ENCODE data around the gene SLC39A5.

Gene SLC39A5

DNA sequence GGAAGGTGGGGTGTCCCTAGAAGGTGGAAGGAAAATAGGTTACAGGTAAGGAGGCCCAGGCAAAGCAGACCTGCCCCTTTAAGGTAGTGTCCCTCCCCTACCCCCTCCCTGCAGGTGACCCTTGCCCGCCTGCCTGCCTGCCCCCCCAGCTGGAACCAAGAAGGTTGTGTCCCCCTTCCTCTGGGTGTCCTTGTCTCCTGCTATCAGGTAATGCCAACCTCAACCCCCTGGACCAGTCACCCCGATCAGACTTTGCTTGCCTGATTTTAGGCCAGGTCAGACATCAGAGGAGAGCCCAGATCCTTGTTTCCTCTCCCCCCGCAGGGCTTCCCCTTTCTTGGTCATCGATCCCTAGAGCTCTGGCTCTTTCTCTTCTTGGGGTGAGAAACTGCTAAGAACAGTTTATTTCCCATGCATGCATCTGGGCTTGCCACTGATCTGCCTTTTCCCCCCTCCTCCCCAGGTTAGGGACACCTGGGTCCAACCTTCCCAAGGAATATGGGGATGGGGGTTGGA, at the start of gene SLC39A5:
TSS of gene SLC39A5 (plus strand) at position 136 of the 516 bp plus-strand sequence. CDS start 1,224 bp downstream, outside the sequence.
- no peak for DNase-seq

- no peak for DNase-seq
Measured at GRCh38 chr12:56186957-56187356, 42.9 kb upstream of the SLC39A5 start.

DNA sequence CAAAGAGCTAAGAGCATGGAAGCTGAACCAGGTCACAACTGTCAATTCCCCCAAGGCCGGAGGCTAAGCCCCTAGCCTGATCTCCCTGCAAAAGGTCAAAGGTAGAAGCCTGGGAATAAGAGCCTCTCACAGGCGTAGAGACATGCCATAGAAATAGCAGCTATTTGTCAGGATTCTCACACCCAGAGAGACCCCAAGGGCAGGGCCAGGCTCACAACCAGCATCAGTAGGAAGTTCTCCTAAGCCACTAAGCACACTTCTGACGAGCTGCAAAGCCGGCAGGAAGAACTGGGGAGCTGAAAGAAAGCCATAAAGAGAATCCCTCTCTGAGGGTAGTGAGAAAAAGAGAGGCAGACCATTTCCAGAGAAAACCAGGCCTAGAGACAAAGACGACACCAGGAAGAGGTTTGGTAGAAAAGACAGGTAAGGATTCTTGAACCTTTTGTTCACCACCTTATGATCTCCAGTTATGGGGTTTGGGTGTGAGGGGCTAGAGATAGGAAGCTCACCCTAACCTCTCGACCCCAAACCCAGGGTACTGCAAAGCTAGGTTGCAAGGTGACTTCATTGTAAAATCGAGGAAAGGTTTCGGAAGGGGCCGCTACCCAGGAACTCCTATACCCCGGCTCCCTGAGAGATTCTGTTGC, 41.6 kb upstream of the SLC39A5 start:
- peak; percentile 29 for DNase-seq

GRCh38 chr12:56188778-56189098, 41.1 kb upstream of the SLC39A5 start:
- DNase-seq = no peak

DNA sequence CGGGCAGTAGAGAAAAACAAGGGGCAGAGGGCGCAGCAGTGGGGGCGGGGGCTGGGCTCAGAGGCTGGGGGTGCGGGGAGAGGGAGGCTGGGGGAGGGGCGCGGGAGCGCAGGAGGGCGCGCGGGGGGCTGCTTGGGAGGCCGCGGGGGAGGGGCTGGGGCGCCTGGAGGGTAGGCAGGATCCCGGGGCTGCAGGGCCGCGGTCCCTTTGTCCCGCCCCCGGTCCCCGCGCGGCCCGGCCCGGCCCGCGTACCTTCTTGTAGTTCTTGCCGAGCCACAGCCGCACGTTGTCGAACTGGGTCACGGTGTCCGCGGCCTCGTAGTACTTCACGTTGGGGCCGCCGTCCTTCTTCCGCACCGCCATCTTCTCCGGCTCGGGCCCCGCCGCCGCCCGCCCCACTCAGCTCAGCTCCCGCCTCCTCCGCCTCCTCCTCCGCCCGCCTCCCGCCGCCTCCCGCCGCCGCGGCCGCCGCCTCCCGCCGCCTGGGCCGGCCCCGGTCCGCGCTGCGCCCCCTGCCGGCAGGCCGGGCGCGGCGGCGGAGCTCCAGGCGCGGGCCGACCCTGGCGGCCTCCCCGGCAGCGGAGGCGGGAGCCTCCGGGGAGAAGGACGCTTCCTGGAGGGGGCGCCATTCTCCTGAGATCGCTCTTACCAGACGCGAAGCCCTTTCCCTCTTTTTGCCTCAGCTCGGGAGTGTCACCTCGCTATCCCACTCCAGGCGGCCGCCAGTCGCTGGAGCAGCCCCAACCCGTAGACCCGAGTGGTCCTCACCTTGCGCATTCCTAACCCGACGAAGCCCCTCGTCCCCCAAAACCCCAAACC, 40.5 kb upstream of the SLC39A5 start, which contains the start of gene SMARCC2:
TSS of gene SMARCC2 (minus strand) at position 385 of the 819 bp plus-strand sequence. CDS start at position 363, 22 bp downstream.
- DNase-seq = peak; percentile 90

DNA sequence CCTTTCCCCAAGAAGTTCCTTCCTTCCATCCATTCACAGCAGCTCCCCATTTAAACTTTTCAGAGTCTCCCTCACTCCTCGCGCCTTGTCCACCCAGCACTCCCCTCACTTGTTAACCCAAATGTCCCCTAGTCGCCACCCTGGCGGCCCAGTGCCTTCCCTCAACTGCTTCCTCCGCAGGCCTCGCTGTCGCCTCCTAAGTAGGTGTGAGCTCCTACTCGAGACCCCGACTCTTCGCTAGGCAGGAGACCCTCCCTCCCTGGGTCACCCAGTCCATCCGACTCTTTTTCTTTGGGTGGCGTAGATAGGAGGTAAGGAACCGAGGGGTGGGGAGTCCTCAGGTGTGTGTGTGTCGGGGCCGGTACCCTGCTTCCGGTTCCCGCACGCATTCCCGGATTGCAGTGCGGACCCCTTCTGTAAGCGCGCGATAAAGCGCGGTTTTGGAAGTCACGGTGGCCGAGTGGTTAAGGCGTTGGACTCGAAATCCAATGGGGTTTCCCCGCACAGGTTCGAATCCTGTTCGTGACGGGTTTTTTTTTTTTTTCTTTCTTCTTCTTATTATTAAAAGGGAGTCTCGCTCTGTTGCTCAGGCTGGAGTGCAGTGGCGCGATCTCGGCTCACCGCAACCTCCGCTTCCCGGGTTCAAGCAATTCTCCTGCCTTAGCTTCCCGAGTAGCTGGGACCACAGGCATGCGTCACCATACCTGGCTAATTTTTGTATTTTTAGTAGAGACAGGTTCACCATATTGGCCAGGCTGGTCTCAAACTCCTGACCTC, 39.7 kb upstream of the SLC39A5 start:
- peak; percentile 90 for DNase-seq

- DNase-seq = peak; percentile 14
Measured at GRCh38 chr12:56190695-56191155, 39.1 kb upstream of the SLC39A5 start.

DNA sequence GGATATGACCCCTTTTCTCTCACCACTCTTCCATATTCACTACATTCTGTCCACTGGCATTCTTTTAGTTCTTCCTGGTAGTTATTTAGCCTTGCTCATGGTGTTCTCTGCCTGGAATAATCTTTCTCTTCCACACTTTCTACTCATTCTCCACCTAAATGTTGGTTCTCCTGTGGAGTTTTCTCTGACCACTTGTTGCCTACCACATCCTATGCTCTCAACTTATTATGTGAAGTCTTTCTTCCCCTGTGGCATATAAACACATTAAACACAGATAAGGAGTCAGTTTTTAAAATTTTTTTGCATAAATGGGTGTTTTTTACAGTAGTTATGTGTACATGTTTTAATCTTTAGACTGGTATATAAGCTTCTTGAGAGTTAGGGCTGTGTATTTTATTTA, 37.3 kb upstream of the SLC39A5 start:
- no peak for DNase-seq

- DNase-seq = peak; percentile 81
Measured at GRCh38 chr12:56193025-56193578, 36.7 kb upstream of the SLC39A5 start.

DNA sequence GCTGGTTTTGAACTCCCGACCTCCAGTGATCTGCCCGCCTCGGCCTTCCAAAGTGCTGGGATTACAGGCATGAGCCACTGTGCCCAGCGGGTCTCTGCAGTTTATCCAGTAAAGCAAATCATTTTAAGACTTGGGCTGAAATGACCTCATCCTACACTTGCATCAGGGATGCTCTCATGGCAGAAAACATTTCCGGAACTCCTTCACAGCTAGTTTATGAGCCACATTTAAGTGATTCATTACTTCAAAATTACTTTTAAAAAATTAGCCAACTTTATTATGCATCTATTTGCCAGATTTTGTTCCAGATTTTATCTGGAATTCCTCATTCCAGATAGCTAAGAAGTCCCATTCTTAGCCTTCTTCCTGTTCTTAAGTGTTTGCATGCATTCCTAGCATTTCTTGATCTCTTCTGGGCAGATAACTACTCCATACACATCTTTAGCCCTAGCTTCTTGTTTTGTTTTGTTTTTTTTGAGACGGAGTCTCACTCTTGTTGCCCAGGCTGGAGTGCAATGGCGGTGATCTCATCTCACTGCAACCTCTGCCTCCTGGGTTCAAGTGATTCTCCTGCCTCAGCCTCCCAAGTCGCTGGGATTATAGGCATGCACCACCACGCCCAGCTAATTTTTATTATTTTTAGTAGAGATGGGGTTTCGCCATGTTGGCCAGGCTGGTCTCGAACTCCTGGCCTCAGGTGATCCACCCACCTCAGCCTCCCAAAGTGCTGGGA, 32.9 kb upstream of the SLC39A5 start:
- DNase-seq = peak; percentile 97

GRCh38 chr12:56197921-56198635, 31.8 kb upstream of the SLC39A5 start:
- DNase-seq = no peak

- peak; percentile 30 for DNase-seq
Measured at GRCh38 chr12:56198836-56199235, 31.0 kb upstream of the SLC39A5 start.

DNA sequence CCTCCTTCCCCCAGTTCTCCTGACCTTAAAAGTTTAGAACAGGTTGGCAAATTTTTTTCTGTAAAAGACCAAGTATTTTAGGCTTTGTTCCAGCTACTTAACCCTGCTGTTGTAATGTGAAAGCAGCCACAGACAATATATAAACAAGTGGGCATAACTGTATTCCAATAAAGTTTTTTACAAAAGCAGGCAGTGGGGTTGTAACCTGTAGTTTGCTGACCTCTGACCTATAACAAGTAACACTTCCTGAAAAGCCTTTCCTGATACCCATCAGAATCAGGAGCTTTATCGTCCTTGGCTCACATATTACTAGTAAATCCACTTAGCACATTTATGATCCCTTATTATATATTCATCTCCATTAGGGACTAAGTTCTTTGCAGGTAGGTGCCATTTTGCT, 27.5 kb upstream of the SLC39A5 start:
- DNase-seq = no peak

DNA sequence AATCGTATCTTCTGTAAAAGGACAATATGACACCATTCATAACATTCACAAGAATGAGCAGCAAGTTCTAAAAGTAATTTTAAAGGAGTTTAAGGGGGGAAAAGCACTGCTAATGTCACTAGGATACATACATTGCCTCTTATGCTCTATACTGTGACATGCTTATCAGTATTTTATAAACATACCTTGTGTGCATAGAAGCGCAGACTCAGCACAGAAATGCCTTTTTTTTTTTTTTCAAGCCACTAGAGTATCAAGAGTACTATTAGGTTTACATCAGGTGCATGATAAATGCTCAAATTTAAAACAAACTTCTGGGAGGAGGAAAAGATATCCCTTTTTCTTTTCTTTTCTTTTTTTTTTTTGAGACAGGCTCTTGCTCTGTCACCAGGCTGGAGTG, 27.0 kb upstream of the SLC39A5 start:
- DNase-seq = no peak

GRCh38 chr12:56204275-56204674, 25.6 kb upstream of the SLC39A5 start:
- no peak for DNase-seq

DNA sequence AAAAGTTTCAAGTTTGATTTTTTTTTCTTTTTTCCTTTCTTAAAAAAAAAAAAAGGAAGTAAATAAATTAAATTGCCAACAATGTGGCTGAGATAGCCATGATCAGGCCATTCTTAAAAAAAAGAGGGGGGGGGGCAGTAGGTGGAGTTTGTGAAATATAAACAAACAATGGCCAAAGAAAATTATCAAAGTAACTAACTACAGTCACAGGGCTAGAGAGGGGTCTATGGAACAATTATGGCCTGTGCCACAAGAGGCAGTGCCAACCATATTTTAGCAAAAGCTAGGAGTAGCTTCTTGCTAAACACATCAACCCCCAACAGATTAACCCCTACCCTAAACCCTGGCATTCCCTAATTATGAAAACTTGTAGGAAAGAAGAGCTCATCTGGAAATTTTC, 24.4 kb upstream of the SLC39A5 start:
- no peak for DNase-seq

GRCh38 chr12:56206452-56207166, 23.2 kb upstream of the SLC39A5 start:
- DNase-seq = peak; percentile 62

GRCh38 chr12:56208006-56208405, 21.8 kb upstream of the SLC39A5 start:
- DNase-seq = no peak

- no peak for DNase-seq
Measured at GRCh38 chr12:56212361-56212760, 17.5 kb upstream of the SLC39A5 start.

- no peak for DNase-seq
Measured at GRCh38 chr12:56213878-56214277, 16.0 kb upstream of the SLC39A5 start.

GRCh38 chr12:56216461-56216860, 13.4 kb upstream of the SLC39A5 start:
- no peak for DNase-seq
